Spinal cord (tissue), 10 donors: ENCODE results near the gene ZFPL1. TPM values are rescaled to one million over a fixed set of nuclear protein-coding genes. Genes with fewer than 3 reads are reported as not detected.

Source experiments
- DNase-seq, 6 donors: peaks; one replicate each; pipeline versions ENCODE4 v3.0.0 to v3.0.0-alpha.2; 2013 to 2015; ENCODE audit warnings: low spot score in 6 of 6, low read depth in 4 of 6
- H3K27ac ChIP-seq: one replicate; pipeline ENCODE4 v1.5.1; 2013; ENCODE audit warnings: low read depth, low read length, control low read depth
- H3K27me3 ChIP-seq: one replicate; pipeline ENCODE4 v1.6.1; 2013; ENCODE audit warnings: low read length; ENCODE audit not compliant: control insufficient read depth, insufficient read depth
- H3K36me3 ChIP-seq: one replicate; pipeline ENCODE4 v1.6.1; 2013; ENCODE audit warnings: low read length; ENCODE audit not compliant: control insufficient read depth, insufficient read depth
- H3K4me1 ChIP-seq: one replicate; pipeline ENCODE4 v1.6.1; 2013; ENCODE audit warnings: low read length; ENCODE audit not compliant: control insufficient read depth, insufficient read depth
- H3K4me3 ChIP-seq: one replicate; pipeline ENCODE4 v1.5.1; 2013; ENCODE audit warnings: low read depth, low read length, control low read depth
- H3K9me3 ChIP-seq: one replicate; pipeline ENCODE4 v1.6.1; 2013; ENCODE audit warnings: low read length; ENCODE audit not compliant: control insufficient read depth, insufficient read depth
- WGBS: methylation state at CpG from one replicate; pipeline ENCODE4 v1.1.5; 2013; ENCODE audit warnings: missing lambda C conversion rate; ENCODE audit not compliant: insufficient coverage; 5-methylcytosine and 5-hydroxymethylcytosine counted together
- long read RNA-seq, 4 donors: transcript quantifications; one replicate each; lab custom pipeline, GENCODE V29; 2026
- polyA plus RNA-seq, 2 donors: library from polyadenylated mRNA; unstranded; fragments of 120-200 nt; gene quantifications; one replicate each; pipeline ENCODE4 v1.2.1, GENCODE V29; 2013; ENCODE audit not compliant: insufficient read length in 2 of 2
- total RNA-seq, 2 donors: library from RNA; depleted of rRNA in 1 of 2; stranded (reverse); fragments of 120-200 nt in 1 of 2; fragments of >200 nt in 1 of 2; gene quantifications; one replicate each; pipeline versions ENCODE4 v1.2.3 to v1.2.4, GENCODE V29; 2013 to 2014
- donor health status: healthy.

ZFPL1 gene
- total RNA-seq = 10 to 100 TPM; 19.4 to 32.6 TPM
- polyA plus RNA-seq = 10 to 100 TPM; 35.8 to 37.6 TPM
- long read RNA-seq, donor 1, transcript ZFPL1-203 (2 exons, 478 nt) = major isoform, 5 of 10 reads
- long read RNA-seq, donor 1, transcript ZFPL1-201 (8 exons, 1,371 nt) = major isoform, 5 of 10 reads
- long read RNA-seq, donor 1, partial matches to known transcripts = 0 of 10 reads
- long read RNA-seq, donor 1, other reads (novel, unspliced or antisense) = 0 of 10 reads
- long read RNA-seq, donor 2, partial matches to known transcripts = 0 of 8 reads
- long read RNA-seq, donor 2, other reads (novel, unspliced or antisense) = 0 of 8 reads
- long read RNA-seq, donor 3, partial matches to known transcripts = 0 of 6 reads
- long read RNA-seq, donor 3, other reads (novel, unspliced or antisense) = 0 of 6 reads
- long read RNA-seq, donor 4, transcript ZFPL1-201 (8 exons, 1,371 nt) = major isoform, 9 of 13 reads
- long read RNA-seq, donor 4, partial matches to known transcripts = 0 of 13 reads
- long read RNA-seq, donor 4, other reads (novel, unspliced or antisense) = 0 of 13 reads

DNA sequence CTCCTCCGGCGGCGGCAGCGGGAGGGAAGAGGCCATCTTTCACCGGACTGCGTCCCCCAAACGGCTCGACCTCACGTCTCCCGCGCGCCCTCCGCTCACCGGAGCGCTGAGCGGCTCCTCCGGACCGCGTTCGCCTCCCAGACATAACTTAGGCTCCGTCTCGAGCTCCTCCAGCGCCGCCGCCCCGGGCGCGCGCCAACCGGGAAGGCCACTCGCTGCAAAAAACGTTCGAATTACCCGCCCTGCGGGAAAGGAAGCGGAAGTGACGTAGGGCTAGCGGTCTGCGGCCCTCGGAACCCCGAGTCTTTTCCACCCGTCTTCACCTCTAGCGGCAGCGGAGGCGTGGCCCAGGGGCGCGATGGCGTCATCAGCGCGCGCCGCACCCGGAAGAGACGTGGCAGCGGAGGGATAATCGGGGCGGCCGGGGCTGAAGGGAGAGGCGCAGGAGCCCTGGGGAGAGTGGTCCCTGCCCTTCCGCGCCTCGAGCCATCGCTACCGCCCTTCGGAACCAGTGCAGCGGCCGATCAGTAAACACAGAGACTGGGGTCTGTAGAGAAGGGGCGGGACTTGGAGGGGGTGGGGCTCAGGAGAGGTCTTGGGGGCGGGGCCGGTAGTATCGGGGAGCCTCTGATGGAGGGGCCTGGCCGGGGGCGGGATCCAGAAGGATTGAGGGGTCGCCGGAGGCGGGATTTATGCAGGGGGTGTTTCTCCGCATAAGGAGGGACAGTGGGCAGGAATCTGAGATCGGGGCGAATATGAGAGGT lies at the start of gene ZFPL1, which contains the start of gene CDCA5:
Gene ZFPL1, plus strand, starts transcription at position 389 of the 764 bp plus-strand sequence. CDS start 477 bp downstream, outside the sequence.
Gene CDCA5, minus strand, starts transcription at position 207 of the 764 bp plus-strand sequence. Its CDS starts 62 bp downstream, at position 145.
- H3K27me3 ChIP-seq = no peaks in the 10 kb centered on the region
- peaks cover 24% of the 10 kb centered on the region for H3K4me1 ChIP-seq
- H3K4me3 ChIP-seq = peak within 1 kb of the TSS; percentile 85
- WGBS = under 1% methylated on average over 77 of the region's 79 CpGs
- H3K27ac ChIP-seq = peak within 1 kb of the TSS; percentile 98
- DNase-seq = peak; percentile 85 to 99 (median 93)
- H3K9me3 ChIP-seq = no peaks in the 10 kb centered on the region
- H3K36me3 ChIP-seq = peaks cover 39% of the 10 kb centered on the region

- no peak overlapping the region for H3K27ac ChIP-seq
- H3K9me3 ChIP-seq = no peaks in the 10 kb centered on the region
- H3K4me1 ChIP-seq = peaks cover 8% of the 10 kb centered on the region
- 94% methylated on average over 2 of the region's 2 CpGs for WGBS
- DNase-seq = no peak
- H3K4me3 ChIP-seq = no peak overlapping the region
- H3K27me3 ChIP-seq = no peaks in the 10 kb centered on the region
- peaks cover 72% of the 10 kb centered on the region for H3K36me3 ChIP-seq
Observed at GRCh38 chr11:65034423-65034822, 49.6 kb upstream of the ZFPL1 start.

- Histone ChIP-seq H3K4me3 (no peak overlapping the region), H3K4me1 (peaks cover 11% of the 10 kb centered on the region), H3K36me3 (peaks cover 79% of the 10 kb centered on the region), H3K27ac (no peak overlapping the region), H3K9me3 (no peaks in the 10 kb centered on the region), H3K27me3 (no peaks in the 10 kb centered on the region)
- WGBS = 81% methylated on average over 11 of the region's 11 CpGs
- no peak for DNase-seq
Observed at GRCh38 chr11:65035579-65035978, 48.4 kb upstream of the ZFPL1 start.

DNA sequence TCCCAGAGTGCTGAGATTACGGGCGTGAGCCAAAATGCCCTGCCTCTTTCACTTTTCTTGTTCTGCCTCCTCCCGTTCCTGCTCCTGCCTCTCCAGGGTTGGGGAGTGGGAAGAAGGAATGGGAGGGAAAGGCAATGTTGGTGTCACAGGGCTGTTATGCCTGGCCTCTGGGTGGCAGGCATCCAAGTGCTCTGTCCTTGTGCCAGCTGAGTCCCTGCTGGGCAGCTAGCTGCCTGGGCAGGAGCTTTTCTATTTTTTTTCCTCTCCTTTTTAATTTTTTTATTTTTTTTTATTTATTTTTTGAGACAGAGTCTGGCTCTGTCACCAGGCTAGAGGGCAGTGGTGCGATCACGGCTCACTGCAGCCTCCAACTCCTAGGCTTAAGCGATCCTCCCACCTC lies 47.1 kb upstream of the ZFPL1 start:
- Histone ChIP-seq H3K36me3 (peaks cover 72% of the 10 kb centered on the region), H3K27ac (no peak overlapping the region), H3K27me3 (no peaks in the 10 kb centered on the region), H3K9me3 (no peaks in the 10 kb centered on the region), H3K4me3 (no peak overlapping the region), H3K4me1 (peaks cover 14% of the 10 kb centered on the region)
- peak in 4 of 6 donors; percentile 4 to 66 (median 28) for DNase-seq
- 100% methylated on average over 2 of the region's 6 CpGs for WGBS

DNA sequence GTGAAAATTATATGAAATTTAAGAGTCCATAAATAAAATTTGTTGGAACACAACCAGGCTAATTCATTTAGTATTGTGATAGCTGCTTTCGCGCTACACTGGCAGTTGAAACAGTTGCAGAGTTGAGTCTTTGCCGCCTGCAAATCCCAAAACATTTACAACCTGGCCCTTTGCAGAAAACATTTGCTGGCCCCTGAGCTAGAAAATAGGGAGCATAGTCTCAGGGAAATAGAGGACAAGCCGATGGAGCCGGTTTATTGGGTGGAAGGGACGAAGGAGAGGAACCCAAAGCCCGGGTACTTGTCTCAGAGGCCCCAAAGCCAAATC lies 43.5 kb upstream of the ZFPL1 start:
- no peak for DNase-seq
- Histone ChIP-seq H3K9me3 (no peaks in the 10 kb centered on the region), H3K27me3 (no peaks in the 10 kb centered on the region), H3K27ac (peak overlapping the region; percentile 98), H3K36me3 (peaks cover 64% of the 10 kb centered on the region), H3K4me3 (peak overlapping the region; percentile 89), H3K4me1 (peaks cover 32% of the 10 kb centered on the region)
- 0% methylated on average over 6 of the region's 7 CpGs for WGBS

- H3K4me3 ChIP-seq = peak within 1 kb of the TSS; percentile 89
- peaks cover 64% of the 10 kb centered on the region for H3K36me3 ChIP-seq
Observed at GRCh38 chr11:65040847-65041622, 43.0 kb upstream of the ZFPL1 start, which contains the start of gene SAC3D1. TSS of gene SAC3D1 (plus strand) at chr11:65041210. CDS start at chr11:65041293, 83 bp downstream.

DNA sequence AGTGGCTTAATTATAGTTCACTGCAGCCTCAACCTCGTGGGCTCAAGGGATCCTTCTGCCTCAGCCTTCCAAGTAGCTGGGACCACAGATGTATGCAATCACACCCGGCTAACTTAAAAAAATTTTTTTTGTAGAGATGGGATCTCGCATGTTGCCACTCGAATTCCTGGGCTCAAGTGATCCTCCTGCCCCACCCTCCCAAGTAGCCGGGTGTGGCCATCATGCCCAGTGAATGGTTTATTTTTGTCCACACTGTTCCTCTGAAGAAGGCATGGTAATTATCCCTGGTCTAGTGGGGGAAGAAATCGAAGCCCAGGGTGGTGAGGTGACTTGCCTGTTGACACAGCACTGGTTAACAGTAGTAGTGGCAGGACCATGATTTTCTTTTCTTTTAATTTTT lies 41.1 kb upstream of the ZFPL1 start:
- no peak for DNase-seq
- WGBS = 94% methylated on average over 4 of the region's 6 CpGs

More at GRCh38 chr11:65040847-65041622, 43.0 kb upstream of the ZFPL1 start, which contains the start of gene SAC3D1:
- no peaks in the 10 kb centered on the region for H3K27me3 ChIP-seq
- H3K27ac ChIP-seq = peak within 1 kb of the TSS; percentile 98
- peaks cover 32% of the 10 kb centered on the region for H3K4me1 ChIP-seq
- H3K9me3 ChIP-seq = no peaks in the 10 kb centered on the region
- peak; percentile 72 to 97 (median 84) for DNase-seq
- WGBS = under 1% methylated on average over 91 of the region's 91 CpGs

GRCh38 chr11:65043881-65044501 lies 40.0 kb upstream of the ZFPL1 start:
- Histone ChIP-seq H3K27me3 (no peaks in the 10 kb centered on the region), H3K4me1 (peaks cover 38% of the 10 kb centered on the region), H3K27ac (no peak overlapping the region), H3K4me3 (no peak overlapping the region), H3K9me3 (no peaks in the 10 kb centered on the region), H3K36me3 (peaks cover 47% of the 10 kb centered on the region)
- WGBS = 88% methylated on average over 21 of the region's 23 CpGs
- DNase-seq = peak in 1 of 6 donors; percentile 21

More for the DNA sequence above, 41.1 kb upstream of the ZFPL1 start:
- no peaks in the 10 kb centered on the region for H3K9me3 ChIP-seq
- no peak overlapping the region for H3K27ac ChIP-seq
- peaks cover 32% of the 10 kb centered on the region for H3K4me1 ChIP-seq
- no peak overlapping the region for H3K4me3 ChIP-seq
- peaks cover 57% of the 10 kb centered on the region for H3K36me3 ChIP-seq
- H3K27me3 ChIP-seq = no peaks in the 10 kb centered on the region
